ENCODE measurements around the gene VWCE.
"Not testable (repeated sequence)": the region's sequence is repeated elsewhere in the genome, so short reads cannot be mapped to it uniquely, and the experiment has no call there.

The VWCE gene

GRCh38 chr11:61229458-61229857 lies 65.7 kb downstream of the VWCE start:
- not testable (repeated sequence) for H3K4me3 Mint-ChIP-seq, H3K36me3 Mint-ChIP-seq, H3K27me3 Mint-ChIP-seq, H3K4me1 Mint-ChIP-seq, ATAC-seq, H3K9me3 Mint-ChIP-seq, H3K27ac Mint-ChIP-seq

- not testable (repeated sequence) for H3K36me3 Mint-ChIP-seq, H3K4me1 Mint-ChIP-seq, H3K27ac Mint-ChIP-seq, H3K4me3 Mint-ChIP-seq, ATAC-seq, H3K27me3 Mint-ChIP-seq, H3K9me3 Mint-ChIP-seq
Observed at GRCh38 chr11:61226457-61227137, 68.5 kb downstream of the VWCE start.

GRCh38 chr11:61222692-61223091 lies 72.4 kb downstream of the VWCE start:
- not testable (repeated sequence) for H3K4me1 Mint-ChIP-seq, H3K36me3 Mint-ChIP-seq, H3K27ac Mint-ChIP-seq, H3K27me3 Mint-ChIP-seq, H3K9me3 Mint-ChIP-seq, ATAC-seq, H3K4me3 Mint-ChIP-seq

GRCh38 chr11:61222047-61222446 lies 73.1 kb downstream of the VWCE start, which contains the start of gene PGA4:
TSS of gene PGA4 (plus strand) at chr11:61222347. CDS start at chr11:61222401, 54 bp downstream.
- not testable (repeated sequence) for H3K9me3 Mint-ChIP-seq, ATAC-seq, H3K36me3 Mint-ChIP-seq, H3K27ac Mint-ChIP-seq, H3K4me1 Mint-ChIP-seq, H3K27me3 Mint-ChIP-seq, H3K4me3 Mint-ChIP-seq

- H3K36me3 Mint-ChIP-seq, H3K4me3 Mint-ChIP-seq, H3K27me3 Mint-ChIP-seq, H3K4me1 Mint-ChIP-seq, ATAC-seq, H3K27ac Mint-ChIP-seq, H3K9me3 Mint-ChIP-seq: not testable (repeated sequence)
Observed at GRCh38 chr11:61219016-61219415, 76.1 kb downstream of the VWCE start.

- H3K9me3 Mint-ChIP-seq, ATAC-seq: not testable (repeated sequence)
Observed at GRCh38 chr11:61218306-61218705, 76.8 kb downstream of the VWCE start.

GRCh38 chr11:61213711-61214324 lies 81.3 kb downstream of the VWCE start:
- peak; percentile 49 for ATAC-seq
- H3K36me3 Mint-ChIP-seq, H3K4me1 Mint-ChIP-seq, H3K27me3 Mint-ChIP-seq, H3K4me3 Mint-ChIP-seq, H3K9me3 Mint-ChIP-seq, H3K27ac Mint-ChIP-seq: not testable (repeated sequence)

More at GRCh38 chr11:61218306-61218705, 76.8 kb downstream of the VWCE start:
- not testable (repeated sequence) for H3K27me3 Mint-ChIP-seq, H3K4me1 Mint-ChIP-seq, H3K27ac Mint-ChIP-seq, H3K4me3 Mint-ChIP-seq, H3K36me3 Mint-ChIP-seq

GRCh38 chr11:61212202-61212601 lies 82.9 kb downstream of the VWCE start:
- not testable (repeated sequence) for ATAC-seq, H3K36me3 Mint-ChIP-seq, H3K4me3 Mint-ChIP-seq

GRCh38 chr11:61211327-61211952 lies 83.7 kb downstream of the VWCE start:
- H3K4me3 Mint-ChIP-seq, H3K27me3 Mint-ChIP-seq, H3K36me3 Mint-ChIP-seq, H3K4me1 Mint-ChIP-seq, ATAC-seq, H3K9me3 Mint-ChIP-seq, H3K27ac Mint-ChIP-seq: not testable (repeated sequence)

More at GRCh38 chr11:61212202-61212601, 82.9 kb downstream of the VWCE start:
- H3K27me3 Mint-ChIP-seq, H3K4me1 Mint-ChIP-seq, H3K27ac Mint-ChIP-seq, H3K9me3 Mint-ChIP-seq: not testable (repeated sequence)

GRCh38 chr11:61210629-61211028 lies 84.5 kb downstream of the VWCE start:
- not testable (repeated sequence) for H3K4me3 Mint-ChIP-seq, H3K27me3 Mint-ChIP-seq, H3K27ac Mint-ChIP-seq, H3K4me1 Mint-ChIP-seq, ATAC-seq, H3K36me3 Mint-ChIP-seq, H3K9me3 Mint-ChIP-seq
